ENCODE measurements around the gene ANKDD1A.

- no peak for TF ChIP-seq CTCF (IDR thresholded peaks at IDR 0.05)
- TF ChIP-seq POLR2A (IDR thresholded peaks at IDR 0.05): no peak
- TF ChIP-seq POLR2AphosphoS5 (IDR thresholded peaks at IDR 0.05): no peak
- no peak for TF ChIP-seq EP300 (IDR thresholded peaks at IDR 0.05)
Measured at GRCh38 chr15:64864068-64864467, 47.6 kb upstream of the ANKDD1A start.
